C4-2B (cell line): Measurements from ENCODE around the gene UTF1.

Experiments
- H3K27ac ChIP-seq: fragments of 450-650 bp; 2 replicates; pipeline ENCODE4 v1.5.1; 2017
- ZFX ChIP-seq: fragments of 450-650 bp; IDR thresholded peaks from 2 replicates; pipeline ENCODE4 v1.6.1; 2017
- TF ChIP-seq, protein P1 (sequence below): fragments of 450-650 bp; conservative IDR thresholded peaks from 2 replicates; pipeline ENCODE4 v1.5.1; 2017; ENCODE audit warnings: mild to moderate bottlenecking

UTF1 gene

DNA sequence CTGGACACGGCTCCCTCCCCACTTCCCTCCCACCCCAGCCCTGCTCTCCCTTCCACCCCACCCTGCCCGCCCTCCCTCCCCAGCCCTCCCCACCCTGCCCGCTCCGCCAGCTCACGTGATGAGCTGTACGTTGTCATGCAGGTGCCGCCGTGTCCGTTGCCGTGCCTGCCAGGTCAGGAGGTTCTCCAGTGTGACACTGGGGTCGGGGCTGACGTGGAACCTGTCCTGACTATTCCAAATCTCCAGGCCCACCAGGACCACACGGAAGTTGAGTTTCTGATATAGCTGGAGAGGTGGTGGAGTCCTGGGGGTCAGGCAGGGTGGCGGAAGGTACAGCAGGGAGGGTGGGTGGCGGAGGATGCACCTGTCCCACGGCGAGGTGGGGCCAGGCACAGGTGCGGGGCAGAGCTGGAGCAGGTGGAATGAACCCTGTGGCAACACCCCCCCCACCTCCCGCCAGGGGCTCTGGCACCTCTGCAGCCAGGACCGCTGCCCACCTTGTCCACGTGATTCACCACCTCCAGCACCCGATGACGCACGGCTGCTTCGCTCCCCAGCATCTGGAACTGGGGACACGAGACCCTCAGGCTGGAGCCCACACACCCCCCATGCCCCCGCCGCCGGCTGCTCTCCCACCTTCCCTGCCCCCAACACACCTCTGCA, 42.4 kb downstream of the UTF1 start:
- H3K27ac ChIP-seq: no peak overlapping the region
- TF ChIP-seq ZFX: no peak
- TF ChIP-seq, protein P1, sequence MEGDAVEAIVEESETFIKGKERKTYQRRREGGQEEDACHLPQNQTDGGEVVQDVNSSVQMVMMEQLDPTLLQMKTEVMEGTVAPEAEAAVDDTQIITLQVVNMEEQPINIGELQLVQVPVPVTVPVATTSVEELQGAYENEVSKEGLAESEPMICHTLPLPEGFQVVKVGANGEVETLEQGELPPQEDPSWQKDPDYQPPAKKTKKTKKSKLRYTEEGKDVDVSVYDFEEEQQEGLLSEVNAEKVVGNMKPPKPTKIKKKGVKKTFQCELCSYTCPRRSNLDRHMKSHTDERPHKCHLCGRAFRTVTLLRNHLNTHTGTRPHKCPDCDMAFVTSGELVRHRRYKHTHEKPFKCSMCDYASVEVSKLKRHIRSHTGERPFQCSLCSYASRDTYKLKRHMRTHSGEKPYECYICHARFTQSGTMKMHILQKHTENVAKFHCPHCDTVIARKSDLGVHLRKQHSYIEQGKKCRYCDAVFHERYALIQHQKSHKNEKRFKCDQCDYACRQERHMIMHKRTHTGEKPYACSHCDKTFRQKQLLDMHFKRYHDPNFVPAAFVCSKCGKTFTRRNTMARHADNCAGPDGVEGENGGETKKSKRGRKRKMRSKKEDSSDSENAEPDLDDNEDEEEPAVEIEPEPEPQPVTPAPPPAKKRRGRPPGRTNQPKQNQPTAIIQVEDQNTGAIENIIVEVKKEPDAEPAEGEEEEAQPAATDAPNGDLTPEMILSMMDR: no peak

DNA sequence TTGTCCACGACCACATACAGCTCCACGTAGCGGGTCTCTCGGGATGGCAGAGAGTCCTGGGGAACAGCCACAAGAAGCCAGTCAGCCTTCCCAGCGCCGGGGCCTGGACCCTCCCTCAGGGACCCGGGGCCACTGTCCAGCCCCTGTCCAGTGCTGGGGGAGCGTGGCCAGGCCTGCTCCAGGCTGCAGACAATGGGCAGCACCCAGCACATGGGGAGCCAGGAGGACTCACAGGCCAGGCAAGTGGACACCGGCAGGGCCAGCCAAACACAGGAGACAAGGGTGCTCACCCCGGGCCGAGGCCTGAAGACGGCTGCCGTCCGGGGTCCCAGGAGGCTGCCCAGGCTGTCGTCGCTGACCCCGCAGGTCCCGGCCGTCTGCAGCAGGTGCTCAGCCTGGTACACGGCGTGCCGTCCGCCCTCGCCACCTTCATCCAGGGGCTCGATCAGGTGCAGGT, 43.0 kb downstream of the UTF1 start:
- no peak overlapping the region for H3K27ac ChIP-seq

DNA sequence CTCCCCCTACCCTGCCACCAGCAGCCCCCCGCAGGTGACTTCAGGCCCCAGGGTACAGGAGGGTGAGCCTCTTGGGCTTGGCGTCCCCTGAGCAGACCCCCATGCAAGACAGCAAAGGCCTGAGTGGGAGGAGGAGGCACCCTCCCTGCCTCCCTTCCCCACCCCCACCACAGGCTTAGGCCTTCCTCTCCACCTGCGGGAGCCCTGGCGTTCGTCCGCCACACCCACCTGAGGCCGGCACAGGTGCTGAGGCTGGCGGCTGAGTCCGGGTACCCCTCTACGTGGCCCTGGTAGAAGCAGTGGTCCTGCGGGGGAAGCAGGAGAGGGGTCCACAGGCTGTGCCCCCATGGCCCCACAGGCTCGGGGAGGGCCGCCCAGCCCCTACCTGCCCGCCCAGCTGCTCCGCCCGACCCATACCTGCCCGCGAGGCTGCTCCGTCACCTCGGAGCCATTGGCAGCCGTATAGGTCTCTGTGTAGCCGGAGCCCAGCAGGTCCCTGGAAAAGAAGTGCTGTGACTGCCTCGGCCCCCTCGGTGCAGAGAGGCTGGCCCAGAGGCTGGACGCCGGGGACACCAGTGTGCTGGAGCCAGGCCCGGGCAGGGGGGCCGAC, 43.6 kb downstream of the UTF1 start:
- TF ChIP-seq, protein P1: no peak
- no peak for TF ChIP-seq ZFX
- H3K27ac ChIP-seq: no peak overlapping the region

More for the DNA sequence above, 43.0 kb downstream of the UTF1 start:
- TF ChIP-seq, protein P1: no peak
- no peak for TF ChIP-seq ZFX

DNA sequence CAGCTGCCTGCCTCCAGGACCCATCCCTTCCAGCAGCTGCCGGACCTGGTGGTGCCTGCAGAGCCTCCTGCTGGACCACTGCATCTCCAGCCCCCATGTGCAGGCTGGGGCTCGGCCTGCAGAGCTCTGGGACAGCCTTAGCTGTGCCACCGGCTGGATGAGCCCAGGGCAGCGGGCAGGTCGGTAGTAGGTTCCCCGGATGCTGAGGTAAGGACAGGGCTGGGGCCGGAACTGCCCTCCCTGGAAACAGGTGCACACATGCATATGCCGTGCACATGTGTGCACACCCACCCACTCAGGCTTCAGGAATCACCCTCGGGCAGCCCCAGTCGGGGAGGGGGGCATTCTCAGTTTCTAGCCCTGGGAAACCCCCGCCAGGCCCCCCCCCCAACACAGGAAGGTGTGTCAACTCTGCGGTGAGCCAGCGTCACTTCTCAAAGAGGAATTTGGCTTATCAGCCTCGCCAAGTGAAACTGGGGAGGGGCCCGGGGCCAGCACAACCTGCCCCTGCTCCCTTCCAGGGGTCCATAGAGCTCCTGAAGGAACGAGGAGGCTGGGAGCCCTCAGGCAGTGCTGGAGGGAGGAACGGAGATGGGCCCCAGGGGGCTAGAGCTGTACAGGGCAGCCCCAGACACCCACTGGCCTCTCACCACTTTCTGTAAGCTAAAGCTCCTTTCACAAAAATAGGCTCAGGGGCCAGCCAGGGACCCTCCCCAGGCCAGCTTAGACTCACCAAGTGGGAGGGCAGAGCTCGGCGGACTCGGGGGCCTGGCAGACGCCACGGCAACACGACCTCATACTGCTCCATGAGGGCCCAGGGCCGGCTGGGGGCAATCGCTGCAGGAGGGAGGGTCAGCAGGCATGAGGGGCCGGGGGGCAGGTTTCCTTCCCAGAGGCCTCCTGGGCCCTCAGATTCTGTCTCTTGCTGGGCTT, 45.0 kb downstream of the UTF1 start:
- TF ChIP-seq, protein P1: no peak
- TF ChIP-seq ZFX: no peak
- H3K27ac ChIP-seq: no peak overlapping the region

DNA sequence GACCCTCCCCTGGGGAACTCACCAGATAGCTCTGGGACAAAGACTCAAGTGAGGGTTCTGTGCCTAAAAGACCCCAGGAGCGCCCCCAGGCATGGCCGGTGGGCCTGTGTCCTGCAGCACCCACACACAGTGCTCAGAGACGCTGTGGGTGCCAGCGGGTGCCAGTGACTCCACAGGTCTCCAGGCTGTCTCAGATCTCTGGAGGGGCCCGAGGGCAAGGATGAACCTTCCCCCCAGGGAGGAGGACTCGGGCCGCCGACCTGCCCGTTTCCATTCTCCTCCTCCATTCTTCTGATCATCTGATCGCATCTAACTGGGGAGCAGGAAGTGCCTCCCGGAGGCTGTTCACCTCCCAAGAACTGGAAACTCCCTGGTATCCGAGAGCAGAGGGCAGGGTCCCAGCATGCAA, 45.7 kb downstream of the UTF1 start:
- no peak overlapping the region for H3K27ac ChIP-seq

DNA sequence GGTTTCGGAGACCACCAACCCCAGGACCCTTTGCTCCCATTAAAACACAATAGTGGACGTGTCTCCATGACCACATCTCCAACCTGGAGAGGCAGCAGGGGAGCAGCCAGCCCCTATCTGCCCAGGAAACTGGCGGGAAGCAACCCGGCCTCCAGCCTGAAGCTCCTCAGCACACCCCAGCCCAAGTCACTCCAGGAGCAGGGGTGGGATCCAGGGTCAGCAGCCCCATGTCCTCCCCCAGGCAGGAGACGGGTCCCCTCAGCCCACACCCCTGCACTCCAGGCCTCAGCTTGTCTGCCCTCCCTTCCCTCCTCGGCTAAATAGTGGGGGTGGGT, 46.0 kb downstream of the UTF1 start:
- H3K27ac ChIP-seq: no peak overlapping the region
- TF ChIP-seq, protein P1: no peak
- no peak for TF ChIP-seq ZFX

More for the DNA sequence above, 45.7 kb downstream of the UTF1 start:
- TF ChIP-seq ZFX: no peak
- TF ChIP-seq, protein P1: no peak
